ENCODE measurements around the gene ZNF580. TPM values are rescaled to one million over a fixed set of nuclear protein-coding genes. Genes with fewer than 3 reads are reported as not detected.

The ZNF580 gene
- total RNA-seq, 1 experiment from 2014 or later, result 32.0 TPM

- peaks cover 30% of the 10 kb centered on the region for H3K4me1 Mint-ChIP-seq
- peaks cover 4% of the 10 kb centered on the region for H3K9me3 Mint-ChIP-seq
- no peak for DNase-seq (ENCODE audit: low spot score)
- ChIA-PET CTCF (interaction anchor here (0.8 to 2.1 kb wide), 4 partner anchors 16 to 134 kb away, joined by 4 to 10 read pairs (median 6); partner anchors contain the start of gene ZNF865), POLR2A (interaction anchor here (0.6 kb wide), 1 partner anchor 687 kb away, joined by 3 read pairs; no protein-coding TSS in a partner anchor)
- TF ChIP-seq FOXJ3 (CRISPR knock-in tag; IDR thresholded peaks at IDR 0.05; ENCODE audit: borderline replicate concordance) (no peak), CDX4 (CRISPR knock-in tag; IDR thresholded peaks at IDR 0.05; ENCODE audit: borderline replicate concordance) (no peak), SP1 (CRISPR knock-in tag; conservative IDR thresholded peaks at IDR 0.05) (no peak), NR2C2 (CRISPR knock-in tag; IDR thresholded peaks at IDR 0.05) (no peak), ZNF416 (CRISPR knock-in tag; IDR thresholded peaks at IDR 0.05) (no peak), NFYB (CRISPR knock-in tag; conservative IDR thresholded peaks at IDR 0.05; ENCODE audit: low read depth) (no peak), SMAD4 (CRISPR knock-in tag; IDR thresholded peaks at IDR 0.05) (no peak), KAT7 (CRISPR knock-in tag; IDR thresholded peaks at IDR 0.05; ENCODE audit: borderline replicate concordance) (no peak), CREB1 (CRISPR knock-in tag; IDR thresholded peaks at IDR 0.05) (no peak), ZNF423 (CRISPR knock-in tag; IDR thresholded peaks at IDR 0.05) (no peak)
- TF ChIP-seq, protein P1, sequence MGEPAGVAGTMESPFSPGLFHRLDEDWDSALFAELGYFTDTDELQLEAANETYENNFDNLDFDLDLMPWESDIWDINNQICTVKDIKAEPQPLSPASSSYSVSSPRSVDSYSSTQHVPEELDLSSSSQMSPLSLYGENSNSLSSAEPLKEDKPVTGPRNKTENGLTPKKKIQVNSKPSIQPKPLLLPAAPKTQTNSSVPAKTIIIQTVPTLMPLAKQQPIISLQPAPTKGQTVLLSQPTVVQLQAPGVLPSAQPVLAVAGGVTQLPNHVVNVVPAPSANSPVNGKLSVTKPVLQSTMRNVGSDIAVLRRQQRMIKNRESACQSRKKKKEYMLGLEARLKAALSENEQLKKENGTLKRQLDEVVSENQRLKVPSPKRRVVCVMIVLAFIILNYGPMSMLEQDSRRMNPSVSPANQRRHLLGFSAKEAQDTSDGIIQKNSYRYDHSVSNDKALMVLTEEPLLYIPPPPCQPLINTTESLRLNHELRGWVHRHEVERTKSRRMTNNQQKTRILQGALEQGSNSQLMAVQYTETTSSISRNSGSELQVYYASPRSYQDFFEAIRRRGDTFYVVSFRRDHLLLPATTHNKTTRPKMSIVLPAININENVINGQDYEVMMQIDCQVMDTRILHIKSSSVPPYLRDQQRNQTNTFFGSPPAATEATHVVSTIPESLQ (CRISPR knock-in tag; IDR thresholded peaks at IDR 0.05), result no peak
- peaks cover 16% of the 10 kb centered on the region for H3K36me3 Mint-ChIP-seq
- no peak for ATAC-seq
- no peak overlapping the region; the same call in 1 of the 2 replicates for H3K27ac Mint-ChIP-seq
- peaks cover 9% of the 10 kb centered on the region for H3K27me3 Mint-ChIP-seq (ENCODE audit: low read depth)
- H3K4me3 Mint-ChIP-seq, result no peak overlapping the region
Observed at GRCh38 chr19:55637534-55637933, 3.3 kb upstream of the ZNF580 start.

- peak; percentile 63 for DNase-seq (ENCODE audit: low spot score)
- peak; percentile 6 for ATAC-seq
- peaks cover 16% of the 10 kb centered on the region for H3K36me3 Mint-ChIP-seq
- peak overlapping the region; percentile 36; the same call in 1 of the 2 replicates for H3K4me3 Mint-ChIP-seq
- no peak overlapping the region; the same call in 1 of the 2 replicates for H3K27ac Mint-ChIP-seq
- H3K27me3 Mint-ChIP-seq (ENCODE audit: low read depth), result peaks cover 9% of the 10 kb centered on the region
- POLR2A ChIA-PET, result no interaction called here
- peaks cover 37% of the 10 kb centered on the region for H3K4me1 Mint-ChIP-seq
- TF ChIP-seq ZNF317 (CRISPR knock-in tag; IDR thresholded peaks at IDR 0.05; ENCODE audit: borderline replicate concordance, low read depth) (no peak), HMGA2 (CRISPR knock-in tag; IDR thresholded peaks at IDR 0.05) (no peak), MYBL2 (CRISPR knock-in tag; IDR thresholded peaks at IDR 0.05) (no peak), ZMAT4 (CRISPR knock-in tag; IDR thresholded peaks at IDR 0.05) (no peak), PRDM15 (CRISPR knock-in tag; IDR thresholded peaks at IDR 0.05) (no peak), NFYB (CRISPR knock-in tag; conservative IDR thresholded peaks at IDR 0.05; ENCODE audit: low read depth) (no peak), JUN (CRISPR knock-in tag; IDR thresholded peaks at IDR 0.05) (no peak)
- H3K9me3 Mint-ChIP-seq, result peaks cover 4% of the 10 kb centered on the region
- CTCF ChIA-PET, result interaction anchor here (0.6 to 2.1 kb wide), 9 partner anchors 14 to 505 kb away, joined by 3 to 17 read pairs (median 3); partner anchors contain the start of gene U2AF2
Observed at GRCh38 chr19:55638864-55639359, 1.9 kb upstream of the ZNF580 start.

Data from WTC11 (cell line).